ENCODE measurements around the gene PCNA. TPM values are rescaled to one million over a fixed set of nuclear protein-coding genes. Genes with fewer than 3 reads are reported as not detected.

The PCNA gene
- total RNA-seq, 1 experiment from 2014 or later = 273 TPM

DNA sequence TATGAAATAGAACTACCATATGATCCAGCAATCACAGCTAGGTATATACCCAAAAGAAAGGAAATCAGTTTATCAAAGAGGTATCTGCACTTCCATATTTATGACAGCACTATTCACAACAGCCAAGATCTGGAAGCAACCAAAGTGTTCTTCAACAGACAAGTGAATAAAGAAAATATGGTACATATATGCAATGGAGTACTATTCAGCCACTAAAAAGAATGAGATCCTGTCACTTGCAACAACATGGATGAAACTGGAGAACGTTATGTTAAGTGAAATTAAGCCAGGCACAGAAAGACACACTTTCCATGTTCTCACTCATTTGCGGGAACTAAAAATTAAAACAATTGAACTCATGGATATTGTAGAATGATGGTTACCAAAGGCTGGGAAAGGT lies 15.3 kb downstream of the PCNA start:
- no peak overlapping the region for H3K27ac ChIP-seq (ENCODE audit: low read depth, low read length)
- H3K9me3 ChIP-seq (ENCODE audit: control insufficient read depth in 1 of 2, insufficient read depth in 1 of 2, low read depth in 1 of 2, low read length in 2 of 2) = no peaks in the 10 kb centered on the region
- intact Hi-C loops (cut with micrococcal nuclease) = loop anchor here (5.0 kb wide), 1 partner anchor 147 kb away; no protein-coding TSS in a partner anchor
- BruUV-seq (replicated peaks) = no TSS peak
- no peak overlapping the region for H3K4me2 ChIP-seq (ENCODE audit: low read length)
- H3K27me3 ChIP-seq (ENCODE audit: insufficient read depth, low read length) = no peaks in the 10 kb centered on the region
- H3K4me3 ChIP-seq (replicated peaks in 1 of 2; ENCODE audit: low read depth in 1 of 2, low read length in 2 of 2) = no peak overlapping the region
- H3K9me2 ChIP-seq (ENCODE audit: insufficient read depth) = no peaks in the 10 kb centered on the region
- H3K79me2 ChIP-seq (ENCODE audit: insufficient read depth, low read length) = peaks cover 12% of the 10 kb centered on the region; the same call in 1 of the 2 replicates
- ChIA-PET RAD21 (ENCODE audit: low non-redundant PET in 1 of 2, low total read pairs in 2 of 2, uncharacterized antibody in 2 of 2, unreplicated experiment in 2 of 2) (no interaction called here), CTCF (no interaction called here), POLR2A (interaction anchor here (0.9 kb wide), 1 partner anchor 8 kb away, joined by 3 read pairs; no protein-coding TSS in a partner anchor)
- no peak overlapping the region for H3K9ac ChIP-seq (ENCODE audit: low read length)
- no peak for TF ChIP-seq ZNF274 (IDR thresholded peaks at IDR 0.05; ENCODE audit: low read depth, low read length)
- TF ChIP-seq ZFX (IDR thresholded peaks at IDR 0.05) = no peak
- no peak for TF ChIP-seq POLR2A (IDR thresholded peaks at IDR 0.05; ENCODE audit: borderline replicate concordance, extremely low read depth, insufficient read depth, insufficient read length)
- TF ChIP-seq, protein P1, sequence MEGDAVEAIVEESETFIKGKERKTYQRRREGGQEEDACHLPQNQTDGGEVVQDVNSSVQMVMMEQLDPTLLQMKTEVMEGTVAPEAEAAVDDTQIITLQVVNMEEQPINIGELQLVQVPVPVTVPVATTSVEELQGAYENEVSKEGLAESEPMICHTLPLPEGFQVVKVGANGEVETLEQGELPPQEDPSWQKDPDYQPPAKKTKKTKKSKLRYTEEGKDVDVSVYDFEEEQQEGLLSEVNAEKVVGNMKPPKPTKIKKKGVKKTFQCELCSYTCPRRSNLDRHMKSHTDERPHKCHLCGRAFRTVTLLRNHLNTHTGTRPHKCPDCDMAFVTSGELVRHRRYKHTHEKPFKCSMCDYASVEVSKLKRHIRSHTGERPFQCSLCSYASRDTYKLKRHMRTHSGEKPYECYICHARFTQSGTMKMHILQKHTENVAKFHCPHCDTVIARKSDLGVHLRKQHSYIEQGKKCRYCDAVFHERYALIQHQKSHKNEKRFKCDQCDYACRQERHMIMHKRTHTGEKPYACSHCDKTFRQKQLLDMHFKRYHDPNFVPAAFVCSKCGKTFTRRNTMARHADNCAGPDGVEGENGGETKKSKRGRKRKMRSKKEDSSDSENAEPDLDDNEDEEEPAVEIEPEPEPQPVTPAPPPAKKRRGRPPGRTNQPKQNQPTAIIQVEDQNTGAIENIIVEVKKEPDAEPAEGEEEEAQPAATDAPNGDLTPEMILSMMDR (IDR thresholded peaks at IDR 0.05 in 2 of 3, conservative IDR thresholded peaks at IDR 0.05 in 1 of 3; ENCODE audit: borderline replicate concordance in 1 of 3, insufficient read depth in 1 of 3, low read depth in 2 of 3, low read length in 2 of 3) = no peak
- no peak for TF ChIP-seq EZH2 (IDR thresholded peaks at IDR 0.05)
- TF ChIP-seq SRF (IDR thresholded peaks at IDR 0.05; ENCODE audit: low read depth) = no peak
- no peak for TF ChIP-seq SIN3A (IDR thresholded peaks at IDR 0.05; ENCODE audit: low read depth)
- no peak for TF ChIP-seq YY1 (IDR thresholded peaks at IDR 0.05; ENCODE audit: extremely low read depth, insufficient replicate concordance, low read depth, low read length)
- TF ChIP-seq, protein P2, sequence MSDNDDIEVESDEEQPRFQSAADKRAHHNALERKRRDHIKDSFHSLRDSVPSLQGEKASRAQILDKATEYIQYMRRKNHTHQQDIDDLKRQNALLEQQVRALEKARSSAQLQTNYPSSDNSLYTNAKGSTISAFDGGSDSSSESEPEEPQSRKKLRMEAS (IDR thresholded peaks at IDR 0.05) = no peak
- no peak for TF ChIP-seq EGR1 (IDR thresholded peaks at IDR 0.05; ENCODE audit: low read depth)
- no peak for TF ChIP-seq POLR2AphosphoS5 (IDR thresholded peaks at IDR 0.05; ENCODE audit: low read depth, low read length)
- TF ChIP-seq, protein P3, sequence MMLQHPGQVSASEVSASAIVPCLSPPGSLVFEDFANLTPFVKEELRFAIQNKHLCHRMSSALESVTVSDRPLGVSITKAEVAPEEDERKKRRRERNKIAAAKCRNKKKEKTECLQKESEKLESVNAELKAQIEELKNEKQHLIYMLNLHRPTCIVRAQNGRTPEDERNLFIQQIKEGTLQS (IDR thresholded peaks at IDR 0.05) = no peak
- TF ChIP-seq, protein P4, sequence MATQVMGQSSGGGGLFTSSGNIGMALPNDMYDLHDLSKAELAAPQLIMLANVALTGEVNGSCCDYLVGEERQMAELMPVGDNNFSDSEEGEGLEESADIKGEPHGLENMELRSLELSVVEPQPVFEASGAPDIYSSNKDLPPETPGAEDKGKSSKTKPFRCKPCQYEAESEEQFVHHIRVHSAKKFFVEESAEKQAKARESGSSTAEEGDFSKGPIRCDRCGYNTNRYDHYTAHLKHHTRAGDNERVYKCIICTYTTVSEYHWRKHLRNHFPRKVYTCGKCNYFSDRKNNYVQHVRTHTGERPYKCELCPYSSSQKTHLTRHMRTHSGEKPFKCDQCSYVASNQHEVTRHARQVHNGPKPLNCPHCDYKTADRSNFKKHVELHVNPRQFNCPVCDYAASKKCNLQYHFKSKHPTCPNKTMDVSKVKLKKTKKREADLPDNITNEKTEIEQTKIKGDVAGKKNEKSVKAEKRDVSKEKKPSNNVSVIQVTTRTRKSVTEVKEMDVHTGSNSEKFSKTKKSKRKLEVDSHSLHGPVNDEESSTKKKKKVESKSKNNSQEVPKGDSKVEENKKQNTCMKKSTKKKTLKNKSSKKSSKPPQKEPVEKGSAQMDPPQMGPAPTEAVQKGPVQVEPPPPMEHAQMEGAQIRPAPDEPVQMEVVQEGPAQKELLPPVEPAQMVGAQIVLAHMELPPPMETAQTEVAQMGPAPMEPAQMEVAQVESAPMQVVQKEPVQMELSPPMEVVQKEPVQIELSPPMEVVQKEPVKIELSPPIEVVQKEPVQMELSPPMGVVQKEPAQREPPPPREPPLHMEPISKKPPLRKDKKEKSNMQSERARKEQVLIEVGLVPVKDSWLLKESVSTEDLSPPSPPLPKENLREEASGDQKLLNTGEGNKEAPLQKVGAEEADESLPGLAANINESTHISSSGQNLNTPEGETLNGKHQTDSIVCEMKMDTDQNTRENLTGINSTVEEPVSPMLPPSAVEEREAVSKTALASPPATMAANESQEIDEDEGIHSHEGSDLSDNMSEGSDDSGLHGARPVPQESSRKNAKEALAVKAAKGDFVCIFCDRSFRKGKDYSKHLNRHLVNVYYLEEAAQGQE (IDR thresholded peaks at IDR 0.05; ENCODE audit: low read depth) = no peak
- no peak for TF ChIP-seq SP1 (IDR thresholded peaks at IDR 0.05; ENCODE audit: low read depth)
- no peak for TF ChIP-seq RAD21 (IDR thresholded peaks at IDR 0.05; ENCODE audit: low read depth)
- no peak for TF ChIP-seq CBX3 (IDR thresholded peaks at IDR 0.05; ENCODE audit: low read depth)
- no peak for TF ChIP-seq ELF1 (IDR thresholded peaks at IDR 0.05; ENCODE audit: borderline replicate concordance, low read depth)
- no peak for TF ChIP-seq TCF7L2 (IDR thresholded peaks at IDR 0.05; ENCODE audit: borderline replicate concordance, extremely low read depth, insufficient read depth, insufficient read length)
- no peak for TF ChIP-seq CEBPB (IDR thresholded peaks at IDR 0.05; ENCODE audit: low read depth)
- no peak overlapping the region for H2AFZ ChIP-seq (ENCODE audit: low read depth, low read length, poor library complexity, severe bottlenecking)
- no peak for DNase-seq (ENCODE audit: low read depth, low spot score)
- H3K4me1 ChIP-seq (ENCODE audit: control insufficient read depth in 1 of 2, insufficient read depth in 2 of 2, low read length in 2 of 2) = peaks cover 4 to 19% of the 10 kb centered on the region in 2 experiments; a peak in 3 of 4 replicates
- H4K20me1 ChIP-seq (ENCODE audit: insufficient read depth) = no peaks in the 10 kb centered on the region
- no peak for ATAC-seq
- peaks cover 37 to 42% of the 10 kb centered on the region in 2 experiments; a peak in 3 of 4 replicates for H3K36me3 ChIP-seq (ENCODE audit: control insufficient read depth in 1 of 2, insufficient read depth in 2 of 2, low read length in 2 of 2)
